ENCODE data around the gene NACC1.

The NACC1 gene

GRCh38 chr19:13101590-13102415, 16.3 kb upstream of the NACC1 start:
- peaks cover 32% of the 10 kb centered on the region for H3K4me1 Mint-ChIP-seq (ENCODE audit: low read depth)
- peak overlapping the region; percentile 39 for H3K27ac Mint-ChIP-seq
- H3K36me3 Mint-ChIP-seq (ENCODE audit: low read depth): peaks cover 7% of the 10 kb centered on the region
- peaks cover 20% of the 10 kb centered on the region for H3K27me3 Mint-ChIP-seq (ENCODE audit: low read depth)
- H3K4me3 Mint-ChIP-seq: peak overlapping the region; percentile 31
- H3K9me3 Mint-ChIP-seq: peaks cover 5% of the 10 kb centered on the region

- H3K9me3 Mint-ChIP-seq: peaks cover 5% of the 10 kb centered on the region
- peaks cover 15% of the 10 kb centered on the region for H3K27me3 Mint-ChIP-seq (ENCODE audit: low read depth)
- H3K27ac Mint-ChIP-seq: no peak overlapping the region
- peaks cover 7% of the 10 kb centered on the region for H3K36me3 Mint-ChIP-seq (ENCODE audit: low read depth)
- no peak overlapping the region for H3K4me3 Mint-ChIP-seq
- peaks cover 28% of the 10 kb centered on the region for H3K4me1 Mint-ChIP-seq (ENCODE audit: low read depth)
These were observed 15.7 kb upstream of the NACC1 start for GRCh38 chr19:13102416-13102665.

- H3K27ac Mint-ChIP-seq: peak within 1 kb of the TSS; percentile 39
- H3K4me1 Mint-ChIP-seq (ENCODE audit: low read depth): peaks cover 28% of the 10 kb centered on the region
- peaks cover 11% of the 10 kb centered on the region for H3K36me3 Mint-ChIP-seq (ENCODE audit: low read depth)
- peaks cover 11% of the 10 kb centered on the region for H3K27me3 Mint-ChIP-seq (ENCODE audit: low read depth)
- peaks cover 5% of the 10 kb centered on the region for H3K9me3 Mint-ChIP-seq
- peak within 1 kb of the TSS; percentile 53 for H3K4me3 Mint-ChIP-seq
These were observed 15.1 kb upstream of the NACC1 start, which contains the start of gene LYL1 for GRCh38 chr19:13102666-13103580. LYL1 (minus strand) TSS chr19:13102858; CDS start chr19:13101171, 1,687 bp downstream.

GRCh38 chr19:13103581-13104359, 14.3 kb upstream of the NACC1 start:
- Mint-ChIP-seq H3K4me3 (peak overlapping the region; percentile 89), H3K27ac (peak overlapping the region; percentile 86), H3K4me1 (ENCODE audit: low read depth) (peaks cover 21% of the 10 kb centered on the region), H3K36me3 (ENCODE audit: low read depth) (peaks cover 11% of the 10 kb centered on the region), H3K9me3 (peaks cover 5% of the 10 kb centered on the region), H3K27me3 (ENCODE audit: low read depth) (peaks cover 3% of the 10 kb centered on the region)

- Mint-ChIP-seq H3K4me3 (peak overlapping the region; percentile 89), H3K27me3 (ENCODE audit: low read depth) (no peaks in the 10 kb centered on the region), H3K36me3 (ENCODE audit: low read depth) (peaks cover 11% of the 10 kb centered on the region), H3K9me3 (peaks cover 5% of the 10 kb centered on the region), H3K4me1 (ENCODE audit: low read depth) (peaks cover 20% of the 10 kb centered on the region), H3K27ac (peak overlapping the region; percentile 86)
These were observed 13.7 kb upstream of the NACC1 start for GRCh38 chr19:13104360-13104847.

GRCh38 chr19:13104848-13105711, 13.0 kb upstream of the NACC1 start:
- Mint-ChIP-seq H3K9me3 (peaks cover 3% of the 10 kb centered on the region), H3K36me3 (ENCODE audit: low read depth) (peaks cover 8% of the 10 kb centered on the region), H3K27ac (peak overlapping the region; percentile 86), H3K4me3 (peak overlapping the region; percentile 89), H3K27me3 (ENCODE audit: low read depth) (no peaks in the 10 kb centered on the region), H3K4me1 (ENCODE audit: low read depth) (peaks cover 14% of the 10 kb centered on the region)

- H3K4me1 Mint-ChIP-seq (ENCODE audit: low read depth): peaks cover 4% of the 10 kb centered on the region
- H3K9me3 Mint-ChIP-seq: no peaks in the 10 kb centered on the region
- H3K27me3 Mint-ChIP-seq (ENCODE audit: low read depth): no peaks in the 10 kb centered on the region
- H3K36me3 Mint-ChIP-seq (ENCODE audit: low read depth): peaks cover 5% of the 10 kb centered on the region
- H3K4me3 Mint-ChIP-seq: no peak overlapping the region
- H3K27ac Mint-ChIP-seq: no peak overlapping the region
These were observed 8.5 kb upstream of the NACC1 start for GRCh38 chr19:13109361-13110098.

GRCh38 chr19:13110099-13110610, 7.9 kb upstream of the NACC1 start:
- Mint-ChIP-seq H3K4me3 (no peak overlapping the region), H3K4me1 (ENCODE audit: low read depth) (peaks cover 3% of the 10 kb centered on the region), H3K9me3 (no peaks in the 10 kb centered on the region), H3K36me3 (ENCODE audit: low read depth) (peaks cover 4% of the 10 kb centered on the region), H3K27me3 (ENCODE audit: low read depth) (no peaks in the 10 kb centered on the region), H3K27ac (no peak overlapping the region)

- Mint-ChIP-seq H3K4me1 (ENCODE audit: low read depth) (peaks cover 7% of the 10 kb centered on the region), H3K9me3 (no peaks in the 10 kb centered on the region), H3K27me3 (ENCODE audit: low read depth) (no peaks in the 10 kb centered on the region), H3K27ac (no peak overlapping the region), H3K4me3 (no peak overlapping the region), H3K36me3 (ENCODE audit: low read depth) (peaks cover 3% of the 10 kb centered on the region)
These were observed 5.5 kb upstream of the NACC1 start for GRCh38 chr19:13112555-13112954.

GRCh38 chr19:13115936-13116281, 2.2 kb upstream of the NACC1 start:
- Mint-ChIP-seq H3K36me3 (ENCODE audit: low read depth) (peaks cover 2% of the 10 kb centered on the region), H3K27ac (peak overlapping the region; percentile 96)

GRCh38 chr19:13116282-13117175, 1.5 kb upstream of the NACC1 start, which contains the start of gene TRMT1:
TRMT1 (minus strand) TSS chr19:13116740; CDS start chr19:13116399, 341 bp downstream.
- Mint-ChIP-seq H3K27me3 (ENCODE audit: low read depth) (no peaks in the 10 kb centered on the region), H3K9me3 (no peaks in the 10 kb centered on the region), H3K36me3 (ENCODE audit: low read depth) (peaks cover 2% of the 10 kb centered on the region), H3K27ac (peak within 1 kb of the TSS; percentile 96), H3K4me3 (peak within 1 kb of the TSS; percentile 97), H3K4me1 (ENCODE audit: low read depth) (peaks cover 21% of the 10 kb centered on the region)

More at GRCh38 chr19:13115936-13116281, 2.2 kb upstream of the NACC1 start:
- Mint-ChIP-seq H3K9me3 (no peaks in the 10 kb centered on the region), H3K4me3 (peak overlapping the region; percentile 97), H3K4me1 (ENCODE audit: low read depth) (peaks cover 19% of the 10 kb centered on the region), H3K27me3 (ENCODE audit: low read depth) (no peaks in the 10 kb centered on the region)

- no peaks in the 10 kb centered on the region for H3K27me3 Mint-ChIP-seq (ENCODE audit: low read depth)
- H3K4me1 Mint-ChIP-seq (ENCODE audit: low read depth): peaks cover 26% of the 10 kb centered on the region
- peak overlapping the region; percentile 96 for H3K27ac Mint-ChIP-seq
- no peaks in the 10 kb centered on the region for H3K9me3 Mint-ChIP-seq
- H3K4me3 Mint-ChIP-seq: peak overlapping the region; percentile 97
- H3K36me3 Mint-ChIP-seq (ENCODE audit: low read depth): peaks cover 2% of the 10 kb centered on the region
These were observed 790 bp upstream of the NACC1 start for GRCh38 chr19:13117176-13117771.

All from T-helper 1 cell treated with Interleukin-12 subunit alpha and Interleukin-12 subunit beta and Interleukin-4 antibody, amounts not matched to agents 30 μg/mL and 1 μg/mL, for 36 hours (primary cell).